Purkinje cell (primary cell): Measurements from ENCODE around the gene KLHL13. TPM values are rescaled to one million over a fixed set of nuclear protein-coding genes. Genes with fewer than 3 reads are reported as not detected.

Experiments used
- polyA plus RNA-seq: library from polyadenylated mRNA; unstranded; fragments of >200 nt; fragmentation: Nextera tagmentation; gene quantifications from 2 replicates; pipeline ENCODE4 v1.2.1, GENCODE V29; 2014

KLHL13 gene
- 71.4 and 94.6 TPM in 2 replicates for polyA plus RNA-seq

GRCh38 chrX:118116713-118117550, at the start of gene KLHL13:
KLHL13 (minus strand) TSS chrX:118116810; CDS start chrX:118028473, 88,337 bp downstream.

Other genes with a start within 250 kb of the KLHL13 start
- gene WDR44, start 229.3 kb upstream of the KLHL13 start, polyA plus RNA-seq, result 7.7 and 14.8 TPM in 2 replicates